Embryonic facial prominence (tissue), 1 donor: ENCODE measurements around the gene PARN.
A peak's percentile ranks its signal among the peaks of the same experiment; 100 is the strongest.
"Not testable (repeated sequence)": the region's sequence is repeated elsewhere in the genome, so short reads cannot be mapped to it uniquely, and the experiment has no call there.

Source experiments
- DNase-seq: peaks from one replicate; pipeline ENCODE4 v3.0.0-alpha.2; 2016; ENCODE audit errors: extremely low spot score

Gene PARN

DNA sequence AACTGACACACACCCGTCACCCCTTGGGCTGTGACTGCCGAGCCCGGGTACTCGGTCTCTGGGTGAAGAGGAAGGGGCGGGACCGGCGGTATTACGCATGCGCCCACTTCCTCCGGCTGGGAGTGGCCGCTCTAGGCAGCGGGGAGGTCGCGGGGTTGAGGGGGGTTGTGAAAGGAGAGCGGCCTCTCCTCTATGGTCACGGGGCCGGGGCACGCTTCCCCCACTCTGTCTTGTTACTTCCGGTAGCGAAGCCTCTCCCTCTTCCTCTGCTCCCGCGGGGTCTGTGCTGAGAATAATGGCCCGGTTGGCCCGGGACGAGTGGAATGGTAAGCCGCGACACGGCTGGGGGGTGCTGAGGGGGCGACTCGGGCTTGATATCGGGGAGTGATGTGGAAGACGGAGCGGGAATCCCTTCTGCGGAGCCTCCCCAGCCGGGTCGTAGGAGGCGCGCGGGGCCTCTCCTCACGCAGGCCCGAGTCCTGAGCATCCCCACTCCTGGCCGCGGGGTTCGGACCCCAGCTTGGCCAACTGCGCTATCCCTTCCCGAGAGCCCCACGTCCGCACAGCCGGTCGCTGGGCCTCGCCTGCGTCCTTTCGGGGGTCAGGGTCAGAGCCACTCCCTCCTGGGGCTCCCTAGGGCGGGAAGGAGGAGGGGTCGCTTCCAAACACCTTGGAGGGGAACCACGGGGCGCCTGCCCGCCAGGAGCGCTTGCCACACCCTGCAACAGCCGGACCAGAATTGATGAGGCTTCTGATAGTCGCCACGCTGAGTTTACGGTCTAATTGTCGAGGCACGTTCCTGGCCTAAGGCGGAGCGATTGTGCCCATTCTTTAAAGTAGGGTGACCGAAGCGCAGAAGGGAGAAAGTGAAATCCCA lies 2.9 kb upstream of the PARN start, which contains the start of gene BFAR:
Gene BFAR (plus strand): TSS at position 259 of the 877 bp plus-strand sequence. CDS start 11,396 bp downstream, outside the sequence.
- DNase-seq: peak; percentile 88

DNA sequence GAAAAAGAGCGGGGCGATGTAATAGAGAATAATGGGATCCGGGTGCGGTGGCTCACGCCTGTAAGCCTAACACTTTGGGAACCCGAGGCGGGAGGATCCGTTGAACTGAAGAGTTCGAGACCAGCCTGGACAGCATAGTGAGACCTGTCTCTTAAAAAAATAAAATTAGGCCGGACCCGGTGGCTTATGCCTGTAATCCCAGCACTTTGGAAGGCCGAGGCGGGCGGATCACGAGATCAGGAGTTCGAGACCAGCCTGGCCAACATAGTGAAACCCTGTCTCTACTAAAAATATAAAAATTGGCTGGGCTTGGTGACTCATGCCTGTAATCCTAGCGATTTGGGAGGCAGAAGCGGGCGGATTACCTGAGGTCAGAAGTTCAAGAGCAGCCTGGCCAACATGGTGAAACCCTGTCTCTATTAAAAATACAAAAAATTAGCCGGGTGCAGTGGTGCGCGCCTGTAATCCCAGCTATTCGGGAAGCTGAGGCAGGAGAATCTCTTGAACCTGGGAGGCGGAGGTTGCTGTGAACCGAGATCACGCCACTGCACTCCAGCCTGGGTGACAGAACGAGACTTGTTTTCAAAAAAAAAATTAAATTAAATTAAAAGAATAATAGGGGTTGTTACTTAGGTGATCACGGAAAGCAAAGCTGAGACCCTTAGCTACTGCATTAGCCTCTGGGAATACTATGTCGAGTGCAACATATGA lies 715 bp upstream of the PARN start:
- not testable (repeated sequence) for DNase-seq

GRCh38 chr16:14629612-14629918 lies 495 bp downstream of the PARN start:
- DNase-seq: no peak

GRCh38 chr16:14628806-14629611 lies 1.1 kb downstream of the PARN start:
- no peak for DNase-seq

DNA sequence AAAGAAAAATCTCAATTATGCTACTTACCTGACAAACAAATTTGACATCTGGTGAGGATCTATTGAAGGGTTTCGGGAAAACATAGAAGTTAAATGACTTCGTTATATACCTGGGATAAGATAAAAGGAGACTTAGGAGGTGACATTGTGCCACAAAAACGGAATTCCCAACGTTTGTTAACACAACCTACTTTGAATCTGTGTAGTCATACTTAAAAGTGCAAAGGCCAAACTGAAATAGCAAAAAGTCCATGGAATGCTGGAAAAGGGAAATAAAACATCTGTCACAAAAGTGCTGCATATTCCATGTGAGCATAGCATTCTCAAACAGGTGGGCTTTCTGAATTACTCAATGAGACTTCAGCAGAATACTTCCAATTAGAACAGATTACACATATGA lies 3.0 kb downstream of the PARN start:
- DNase-seq: no peak

GRCh38 chr16:14618566-14618965 lies 11.5 kb downstream of the PARN start:
- DNase-seq: no peak

- no peak for DNase-seq
Measured at GRCh38 chr16:14616280-14616679, 13.8 kb downstream of the PARN start.

DNA sequence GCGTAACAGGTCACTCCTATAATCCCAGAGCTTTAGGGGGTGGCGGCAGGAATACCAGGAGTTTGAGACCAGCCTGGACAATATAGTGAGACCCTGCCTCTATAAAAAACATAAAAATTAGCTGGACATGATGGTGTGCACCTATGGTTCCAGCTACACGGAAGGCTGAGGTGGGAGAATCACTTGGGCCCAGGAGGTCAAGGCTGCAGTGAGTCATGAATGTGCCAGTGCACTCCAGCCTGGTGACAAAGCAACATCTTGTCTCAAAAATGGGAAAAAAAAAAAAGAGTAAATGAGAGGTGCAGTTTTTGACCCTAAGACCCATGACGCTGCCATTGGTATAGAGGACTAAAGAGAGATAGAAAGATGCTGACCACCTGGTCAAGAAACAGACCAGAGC lies 16.1 kb downstream of the PARN start:
- no peak for DNase-seq

GRCh38 chr16:14611660-14612059 lies 18.4 kb downstream of the PARN start:
- DNase-seq: no peak

DNA sequence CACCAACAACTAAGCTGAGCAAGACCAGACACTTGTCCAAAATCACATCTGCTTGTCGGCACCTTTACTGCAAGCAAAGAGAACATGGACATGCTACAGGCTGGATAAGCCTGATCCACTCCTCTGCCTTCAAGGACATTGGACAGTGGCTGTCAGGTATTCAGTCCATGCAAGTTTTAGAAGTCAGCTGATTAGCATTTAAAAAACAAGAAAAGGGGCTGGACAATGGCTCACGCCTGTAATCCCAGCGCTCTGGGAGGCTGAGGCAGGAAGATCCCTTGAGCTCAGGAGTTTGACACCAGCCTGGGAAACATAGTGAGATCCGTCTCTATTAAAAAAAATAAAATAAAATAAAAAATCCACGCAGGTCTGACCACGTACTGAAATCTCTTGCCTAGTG lies 20.3 kb downstream of the PARN start:
- no peak for DNase-seq

- DNase-seq: no peak
Measured at GRCh38 chr16:14608604-14609003, 21.5 kb downstream of the PARN start.

GRCh38 chr16:14608111-14608566 lies 21.9 kb downstream of the PARN start:
- DNase-seq: no peak

GRCh38 chr16:14606102-14606501 lies 24.0 kb downstream of the PARN start:
- no peak for DNase-seq

- no peak for DNase-seq
Measured at GRCh38 chr16:14602443-14602963, 27.6 kb downstream of the PARN start.

DNA sequence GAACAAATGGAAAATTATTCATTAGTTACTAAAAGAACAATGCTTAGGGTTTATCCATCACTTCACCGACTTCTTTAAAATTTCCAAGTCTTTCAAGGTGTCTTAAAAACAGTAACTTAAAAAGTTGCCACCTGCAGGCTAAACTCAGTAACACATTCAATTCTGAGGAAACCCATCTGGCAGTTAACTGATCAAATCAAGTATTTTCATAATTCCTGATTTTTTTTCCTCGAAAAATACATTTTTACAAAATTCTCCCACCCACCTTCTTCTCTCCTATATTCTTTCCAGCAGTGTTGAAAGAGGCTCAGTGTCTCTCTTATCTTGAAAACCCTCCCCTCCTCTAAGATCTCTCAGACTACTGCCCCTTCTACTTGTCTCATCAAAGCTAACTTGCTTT lies 29.9 kb downstream of the PARN start:
- DNase-seq: no peak

GRCh38 chr16:14586637-14587305 lies 43.3 kb downstream of the PARN start:
- DNase-seq: no peak

DNA sequence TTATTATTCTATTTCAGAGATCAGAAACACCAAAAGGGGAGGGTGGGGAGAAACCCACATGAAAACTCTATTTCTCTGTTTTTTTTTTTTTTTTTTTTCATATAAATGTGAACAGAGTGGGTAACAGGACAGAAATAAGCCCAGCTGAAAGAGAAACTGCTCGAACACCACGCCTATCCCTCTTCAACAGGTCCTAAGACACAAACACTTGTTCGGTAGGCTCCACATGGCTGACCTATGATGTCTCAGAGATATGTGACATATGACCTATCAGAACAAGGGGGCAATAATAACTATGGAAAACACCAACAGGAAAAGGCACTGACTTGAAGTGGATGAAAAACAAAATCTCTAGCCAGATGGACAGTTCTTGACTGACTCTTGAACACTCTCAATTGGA lies 44.8 kb downstream of the PARN start:
- DNase-seq: no peak

- not testable (repeated sequence) for DNase-seq
Measured at GRCh38 chr16:14580926-14581325, 49.1 kb downstream of the PARN start.

GRCh38 chr16:14579266-14579665 lies 50.8 kb downstream of the PARN start:
- no peak for DNase-seq

- no peak for DNase-seq
Measured at GRCh38 chr16:14576532-14576931, 53.5 kb downstream of the PARN start.

GRCh38 chr16:14576069-14576468 lies 54.0 kb downstream of the PARN start:
- no peak for DNase-seq
